ENCODE data around the gene NUDT3.

The NUDT3 gene

DNA sequence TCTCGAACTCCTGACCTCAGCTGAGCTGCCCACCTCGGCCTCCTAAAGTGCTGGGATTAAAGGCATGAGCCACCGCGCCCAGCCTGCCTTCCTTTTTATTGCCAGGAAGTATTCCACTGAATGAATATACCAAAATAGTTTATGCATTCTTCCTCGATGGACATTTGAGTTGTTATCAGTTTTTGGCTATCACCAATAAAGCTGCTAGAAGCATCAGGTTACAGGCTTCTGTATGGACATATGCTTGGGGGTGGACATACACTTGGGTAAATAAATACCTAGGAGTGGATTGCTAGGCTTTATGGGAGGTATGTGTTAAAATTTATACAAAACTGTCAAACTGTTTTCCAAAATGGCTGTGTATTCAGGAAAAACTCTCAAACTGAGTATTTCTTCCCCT, 43.4 kb upstream of the NUDT3 start:
- no peak overlapping the region for H3K4me3 ChIP-seq (ENCODE audit: low read depth, low read length)
- TF ChIP-seq, protein P1, sequence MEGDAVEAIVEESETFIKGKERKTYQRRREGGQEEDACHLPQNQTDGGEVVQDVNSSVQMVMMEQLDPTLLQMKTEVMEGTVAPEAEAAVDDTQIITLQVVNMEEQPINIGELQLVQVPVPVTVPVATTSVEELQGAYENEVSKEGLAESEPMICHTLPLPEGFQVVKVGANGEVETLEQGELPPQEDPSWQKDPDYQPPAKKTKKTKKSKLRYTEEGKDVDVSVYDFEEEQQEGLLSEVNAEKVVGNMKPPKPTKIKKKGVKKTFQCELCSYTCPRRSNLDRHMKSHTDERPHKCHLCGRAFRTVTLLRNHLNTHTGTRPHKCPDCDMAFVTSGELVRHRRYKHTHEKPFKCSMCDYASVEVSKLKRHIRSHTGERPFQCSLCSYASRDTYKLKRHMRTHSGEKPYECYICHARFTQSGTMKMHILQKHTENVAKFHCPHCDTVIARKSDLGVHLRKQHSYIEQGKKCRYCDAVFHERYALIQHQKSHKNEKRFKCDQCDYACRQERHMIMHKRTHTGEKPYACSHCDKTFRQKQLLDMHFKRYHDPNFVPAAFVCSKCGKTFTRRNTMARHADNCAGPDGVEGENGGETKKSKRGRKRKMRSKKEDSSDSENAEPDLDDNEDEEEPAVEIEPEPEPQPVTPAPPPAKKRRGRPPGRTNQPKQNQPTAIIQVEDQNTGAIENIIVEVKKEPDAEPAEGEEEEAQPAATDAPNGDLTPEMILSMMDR (IDR thresholded peaks at IDR 0.05; ENCODE audit: low read depth, low read length): no peak
- in situ Hi-C loops (cut with HindIII; ENCODE audit: low sequenced_read_pairs): no loop called here
- DNase-seq (ENCODE audit: low read depth, low spot score): no peak

DNA sequence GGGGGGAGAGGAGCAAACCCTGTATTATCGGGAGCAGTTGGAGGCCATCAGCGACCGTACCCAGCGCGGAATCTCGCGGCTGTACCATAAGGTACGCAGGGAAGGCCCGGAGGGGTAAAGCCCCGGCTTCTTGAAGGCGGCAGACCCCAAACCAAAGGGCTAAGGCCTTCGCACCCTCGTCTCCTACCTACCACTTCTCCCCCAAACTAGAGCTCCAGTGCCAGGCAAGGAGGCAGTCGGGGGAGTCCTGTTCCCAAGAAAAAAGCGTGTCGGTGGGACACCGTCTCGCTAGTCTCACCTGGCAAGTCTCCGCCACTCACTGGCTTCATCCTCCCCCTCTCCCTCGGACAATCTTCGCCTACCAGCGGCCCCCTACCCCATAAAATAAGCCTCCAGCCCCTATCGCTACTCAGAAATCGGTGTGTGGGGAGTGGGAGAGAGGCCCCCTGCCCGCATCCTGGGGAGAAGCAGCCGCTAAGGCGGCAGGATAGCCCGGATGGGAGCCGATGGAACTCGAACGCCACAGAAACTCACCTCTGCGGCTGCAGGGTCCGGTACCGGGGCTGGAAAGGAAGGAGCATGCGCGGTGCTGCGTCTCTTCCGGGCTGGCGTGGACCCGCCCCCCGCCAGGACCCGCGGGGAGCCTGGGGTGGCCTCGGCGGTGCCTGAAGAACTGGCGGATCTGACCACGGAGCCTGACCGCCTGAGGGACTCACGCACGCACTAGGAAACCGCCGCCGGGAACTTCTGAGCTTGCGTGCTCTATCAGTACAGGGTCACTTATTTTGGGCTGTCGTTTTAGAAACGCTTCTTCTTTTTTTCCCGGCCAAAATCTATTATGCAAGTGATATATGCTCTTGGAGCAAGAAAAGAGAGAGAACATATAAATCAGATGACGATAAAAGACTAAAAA, 33.3 kb upstream of the NUDT3 start, which contains the start of gene RPS10:
Gene RPS10, minus strand, starts transcription at position 572 of the 913 bp plus-strand sequence. CDS start 848 bp downstream, outside the sequence.
- H3K4me3 ChIP-seq (ENCODE audit: low read depth, low read length): peak within 1 kb of the TSS; percentile 80
- DNase-seq (ENCODE audit: low read depth, low spot score): peak; percentile 93
- TF ChIP-seq, protein P1 (IDR thresholded peaks at IDR 0.05; ENCODE audit: low read depth, low read length): no peak
- in situ Hi-C loops (cut with HindIII; ENCODE audit: low sequenced_read_pairs): no loop called here

DNA sequence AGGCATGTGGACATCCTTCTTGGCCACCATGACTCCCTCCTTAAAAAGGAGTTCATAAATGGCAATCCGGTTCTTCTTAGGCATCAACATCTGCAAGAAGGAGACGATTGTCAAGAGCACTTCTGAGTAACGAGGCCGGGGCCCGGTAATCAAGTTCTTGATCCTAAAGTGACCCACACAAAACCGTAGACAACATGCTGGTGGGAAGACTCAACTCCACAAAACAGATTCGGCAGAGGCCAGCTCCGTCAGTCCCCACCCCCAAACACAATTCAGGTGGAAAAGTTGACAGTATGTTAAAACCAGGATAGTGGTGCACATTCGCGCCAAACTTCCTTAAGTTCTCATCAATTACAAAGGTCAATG, 32.6 kb upstream of the NUDT3 start:
- TF ChIP-seq, protein P1 (IDR thresholded peaks at IDR 0.05; ENCODE audit: low read depth, low read length): no peak
- peak overlapping the region; percentile 80 for H3K4me3 ChIP-seq (ENCODE audit: low read depth, low read length)
- DNase-seq (ENCODE audit: low read depth, low spot score): peak; percentile 14
- in situ Hi-C loops (cut with HindIII; ENCODE audit: low sequenced_read_pairs): no loop called here

DNA sequence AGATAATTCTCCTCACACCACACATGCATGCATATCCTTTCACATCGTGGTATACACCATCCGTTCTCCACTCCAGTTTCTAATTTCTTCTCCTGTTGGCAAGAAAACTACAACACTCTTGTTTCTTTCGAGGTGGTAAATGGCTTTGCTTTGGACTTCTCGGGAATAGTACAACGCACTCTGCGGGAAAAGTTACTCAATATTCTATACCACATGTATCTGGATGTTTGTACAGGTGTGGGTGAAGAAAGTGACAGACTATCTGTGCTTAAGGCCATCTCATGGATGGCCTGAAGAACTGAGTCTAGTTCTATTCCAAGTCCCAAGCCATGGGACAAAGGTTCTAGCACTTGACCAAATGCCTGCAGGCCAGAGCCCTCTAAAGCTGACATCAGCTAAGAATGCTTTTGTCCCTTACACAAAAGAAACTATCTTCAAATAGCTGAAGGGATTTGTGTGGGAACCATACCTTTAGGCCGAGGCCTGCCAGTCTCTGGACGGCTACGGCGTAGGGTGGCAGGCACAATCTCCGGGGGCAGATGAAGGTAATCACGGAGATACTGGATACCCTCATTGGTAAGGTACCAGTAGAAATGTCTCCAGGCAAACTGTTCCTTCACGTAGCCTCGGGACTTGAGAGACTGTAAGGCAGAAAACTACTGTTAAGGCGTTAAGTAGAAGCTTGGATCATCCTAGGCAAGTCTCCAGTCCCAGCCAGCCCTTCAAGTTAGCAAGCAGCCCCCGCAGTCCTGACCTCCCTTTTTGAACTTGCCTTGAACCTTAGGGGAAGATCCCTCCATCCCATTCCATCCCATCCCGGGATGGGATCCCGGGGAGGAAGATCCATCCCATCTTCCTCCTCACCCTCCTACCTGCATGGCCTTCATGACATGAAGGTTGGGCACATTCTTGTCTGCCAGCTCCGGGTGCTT, 32.0 kb upstream of the NUDT3 start:
- H3K4me3 ChIP-seq (ENCODE audit: low read depth, low read length): peak overlapping the region; percentile 80
- no peak for DNase-seq (ENCODE audit: low read depth, low spot score)
- TF ChIP-seq, protein P1 (IDR thresholded peaks at IDR 0.05; ENCODE audit: low read depth, low read length): no peak
- in situ Hi-C loops (cut with HindIII; ENCODE audit: low sequenced_read_pairs): no loop called here

GRCh38 chr6:34423254-34423653, 30.8 kb upstream of the NUDT3 start:
- no peak for DNase-seq (ENCODE audit: low read depth, low spot score)
- TF ChIP-seq, protein P1 (IDR thresholded peaks at IDR 0.05; ENCODE audit: low read depth, low read length): no peak
- in situ Hi-C loops (cut with HindIII; ENCODE audit: low sequenced_read_pairs): no loop called here
- no peak overlapping the region for H3K4me3 ChIP-seq (ENCODE audit: low read depth, low read length)

- in situ Hi-C loops (cut with HindIII; ENCODE audit: low sequenced_read_pairs): no loop called here
- TF ChIP-seq, protein P1 (IDR thresholded peaks at IDR 0.05; ENCODE audit: low read depth, low read length): no peak
- DNase-seq (ENCODE audit: low read depth, low spot score): no peak
- H3K4me3 ChIP-seq (ENCODE audit: low read depth, low read length): no peak overlapping the region
Measured at GRCh38 chr6:34418367-34418766, 25.9 kb upstream of the NUDT3 start.

Measured in astrocyte of the spinal cord (primary cell).